Activated naive CD8-positive, alpha-beta T cell treated with anti-CD3 and anti-CD28 coated beads for 36 hours (primary cell): ENCODE measurements around the gene DNAH10. TPM values are rescaled to one million over a fixed set of nuclear protein-coding genes. Genes with fewer than 3 reads are reported as not detected.

Source experiments
- DNase-seq: peaks from one replicate; pipeline ENCODE4 v3.0.0; 2021
- H3K27ac Mint-ChIP-seq: one replicate; pipeline ENCODE4 v1.8.0; 2022; ENCODE audit warnings: mild to moderate bottlenecking, moderate library complexity, mixed read lengths
- H3K27me3 Mint-ChIP-seq: one replicate; pipeline ENCODE4 v1.8.0; 2022; ENCODE audit warnings: mild to moderate bottlenecking, mixed read lengths
- H3K36me3 Mint-ChIP-seq: one replicate; pipeline ENCODE4 v1.8.0; 2021; ENCODE audit warnings: mild to moderate bottlenecking, mixed read lengths
- H3K4me1 Mint-ChIP-seq: one replicate; pipeline ENCODE4 v1.8.0; 2021; ENCODE audit warnings: mixed read lengths
- H3K4me3 Mint-ChIP-seq: one replicate; pipeline ENCODE4 v1.8.0; 2022; ENCODE audit warnings: mild to moderate bottlenecking, moderate library complexity, mixed read lengths
- H3K9me3 Mint-ChIP-seq: one replicate; pipeline ENCODE4 v1.8.0; 2022; ENCODE audit warnings: mixed read lengths
- total RNA-seq, 2 experiments: library from RNA; stranded (reverse); gene quantifications; one replicate each; pipeline ENCODE4 v1.2.3, GENCODE V29; 2021

The DNAH10 gene
- total RNA-seq, 2 experiments from 2014 or later = 0.06 to 0.22 TPM

DNA sequence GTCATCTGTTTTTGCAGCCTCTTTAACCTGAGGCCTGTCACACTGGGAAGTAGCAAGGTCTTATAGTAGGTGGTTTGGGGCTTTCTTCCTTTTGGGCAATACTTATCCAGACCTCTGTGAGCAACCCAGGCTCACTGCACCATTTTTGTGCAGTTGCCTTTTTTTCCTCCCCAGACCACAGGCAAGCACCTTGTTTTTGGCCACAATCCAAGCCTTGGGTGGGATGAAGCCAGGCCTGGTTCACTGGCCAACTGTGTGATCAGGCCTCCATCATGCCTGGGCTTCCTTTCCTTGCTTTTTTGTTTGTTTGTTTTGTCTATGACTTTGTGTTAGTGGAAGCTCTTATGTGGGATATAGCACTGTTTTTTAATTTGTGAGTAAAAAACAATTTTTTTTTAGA lies 71.7 kb downstream of the DNAH10 start:
- Mint-ChIP-seq H3K27me3 (no peaks in the 10 kb centered on the region), H3K9me3 (peaks cover 10% of the 10 kb centered on the region), H3K36me3 (no peaks in the 10 kb centered on the region), H3K4me1 (no peaks in the 10 kb centered on the region), H3K4me3 (no peak overlapping the region), H3K27ac (no peak overlapping the region)
- DNase-seq = no peak

DNA sequence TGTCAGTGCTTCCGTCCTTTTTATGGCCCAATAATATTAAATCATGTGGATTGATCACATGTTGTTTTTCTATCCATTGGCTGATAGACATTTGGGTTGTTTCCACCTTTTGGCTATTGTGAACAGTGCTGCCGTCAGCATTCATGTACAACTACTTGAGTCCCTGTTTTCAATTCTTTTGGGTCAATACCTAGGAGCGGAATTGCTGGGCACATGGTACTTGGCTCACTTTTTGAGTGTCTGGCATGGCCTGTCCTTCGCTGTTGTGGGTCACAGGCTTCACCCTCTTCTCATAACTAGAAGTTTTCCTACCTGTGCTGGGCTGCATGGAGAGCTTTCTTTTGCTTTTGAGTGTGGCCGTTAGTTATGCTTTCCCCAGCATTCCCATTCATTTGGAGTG lies 72.7 kb downstream of the DNAH10 start:
- no peaks in the 10 kb centered on the region for H3K27me3 Mint-ChIP-seq
- H3K4me3 Mint-ChIP-seq = no peak overlapping the region
- no peak for DNase-seq
- H3K9me3 Mint-ChIP-seq = peaks cover 10% of the 10 kb centered on the region
- no peaks in the 10 kb centered on the region for H3K4me1 Mint-ChIP-seq
- no peak overlapping the region for H3K27ac Mint-ChIP-seq
- H3K36me3 Mint-ChIP-seq = no peaks in the 10 kb centered on the region

DNA sequence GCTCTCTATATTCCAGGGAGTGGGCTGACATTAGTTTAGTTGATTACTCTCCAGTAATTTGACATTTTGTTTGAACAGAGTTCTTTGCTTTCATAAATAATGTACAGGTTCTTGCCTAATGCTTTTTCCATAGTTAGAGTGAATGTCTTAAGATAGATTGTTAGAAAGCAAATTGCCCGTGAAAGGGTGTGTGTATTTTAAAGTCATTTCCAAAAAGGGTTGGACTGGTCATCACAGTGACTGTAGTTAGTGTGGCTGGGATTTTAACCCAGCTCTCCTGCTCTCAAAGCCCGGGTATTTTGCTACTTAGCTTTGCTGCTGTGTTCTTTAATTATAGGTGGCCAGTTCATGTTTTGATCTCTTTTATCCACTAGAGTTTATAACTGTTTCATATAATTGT lies 74.2 kb downstream of the DNAH10 start:
- H3K27ac Mint-ChIP-seq = no peak overlapping the region
- no peak for DNase-seq
- H3K4me3 Mint-ChIP-seq = no peak overlapping the region
- H3K27me3 Mint-ChIP-seq = no peaks in the 10 kb centered on the region
- H3K36me3 Mint-ChIP-seq = no peaks in the 10 kb centered on the region
- no peaks in the 10 kb centered on the region for H3K4me1 Mint-ChIP-seq
- peaks cover 10% of the 10 kb centered on the region for H3K9me3 Mint-ChIP-seq

DNA sequence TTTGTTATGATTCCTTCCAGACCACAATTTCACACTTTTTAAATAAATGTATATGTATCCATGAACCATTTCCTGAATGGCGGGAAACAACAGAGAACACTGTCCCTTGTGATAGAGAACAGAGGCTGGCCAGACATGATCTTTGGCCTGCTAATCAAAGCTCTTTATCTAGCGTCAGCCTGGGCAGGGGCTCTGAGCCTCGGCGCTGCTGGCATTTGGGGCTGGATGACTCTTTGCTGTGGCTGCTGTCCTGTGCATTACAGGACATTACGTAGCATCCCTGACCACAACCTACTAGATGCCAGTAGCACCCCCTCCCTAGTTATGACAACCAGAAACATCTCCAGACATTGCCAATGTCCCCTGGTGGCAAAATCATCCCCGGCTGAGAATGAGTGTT lies 77.7 kb downstream of the DNAH10 start:
- no peaks in the 10 kb centered on the region for H3K27me3 Mint-ChIP-seq

DNA sequence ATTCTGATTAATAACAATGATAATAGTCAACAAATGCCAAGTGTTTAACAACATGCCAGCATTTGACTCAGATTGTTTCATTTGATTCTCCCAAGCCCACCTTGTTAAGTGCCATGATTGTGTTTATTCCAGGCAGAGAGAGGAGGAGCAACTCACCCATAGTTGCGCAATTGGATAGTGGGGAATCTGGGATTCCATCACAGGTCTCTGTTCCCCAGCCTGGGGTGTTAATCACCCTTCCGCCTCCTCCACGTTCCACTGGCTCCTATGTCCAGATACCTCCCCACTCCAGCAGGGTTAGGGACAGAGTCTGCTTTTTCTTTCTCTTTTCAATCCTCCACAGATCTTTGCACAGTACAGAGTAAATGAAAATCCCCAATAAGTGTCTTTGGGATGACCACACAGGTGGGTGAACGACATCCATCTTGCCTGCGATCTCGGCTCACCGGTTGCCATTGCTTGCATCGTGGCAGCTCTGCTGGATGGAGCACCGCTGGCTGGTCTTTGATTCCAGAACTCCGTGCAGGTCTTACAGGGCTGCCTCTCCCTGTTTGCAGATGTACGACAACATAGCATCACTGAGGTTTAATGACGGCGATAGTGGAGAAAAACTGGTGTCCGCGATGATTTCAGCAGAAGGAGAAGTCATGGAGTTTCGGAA lies 78.8 kb downstream of the DNAH10 start:
- no peaks in the 10 kb centered on the region for H3K27me3 Mint-ChIP-seq
- no peaks in the 10 kb centered on the region for H3K36me3 Mint-ChIP-seq
- no peak overlapping the region for H3K27ac Mint-ChIP-seq
- no peaks in the 10 kb centered on the region for H3K9me3 Mint-ChIP-seq
- no peak for DNase-seq
- no peaks in the 10 kb centered on the region for H3K4me1 Mint-ChIP-seq
- no peak overlapping the region for H3K4me3 Mint-ChIP-seq

More for the DNA sequence above, 77.7 kb downstream of the DNAH10 start:
- Mint-ChIP-seq H3K27ac (no peak overlapping the region), H3K4me1 (no peaks in the 10 kb centered on the region), H3K4me3 (no peak overlapping the region), H3K9me3 (peaks cover under 1% of the 10 kb centered on the region), H3K36me3 (no peaks in the 10 kb centered on the region)
- DNase-seq = no peak

DNA sequence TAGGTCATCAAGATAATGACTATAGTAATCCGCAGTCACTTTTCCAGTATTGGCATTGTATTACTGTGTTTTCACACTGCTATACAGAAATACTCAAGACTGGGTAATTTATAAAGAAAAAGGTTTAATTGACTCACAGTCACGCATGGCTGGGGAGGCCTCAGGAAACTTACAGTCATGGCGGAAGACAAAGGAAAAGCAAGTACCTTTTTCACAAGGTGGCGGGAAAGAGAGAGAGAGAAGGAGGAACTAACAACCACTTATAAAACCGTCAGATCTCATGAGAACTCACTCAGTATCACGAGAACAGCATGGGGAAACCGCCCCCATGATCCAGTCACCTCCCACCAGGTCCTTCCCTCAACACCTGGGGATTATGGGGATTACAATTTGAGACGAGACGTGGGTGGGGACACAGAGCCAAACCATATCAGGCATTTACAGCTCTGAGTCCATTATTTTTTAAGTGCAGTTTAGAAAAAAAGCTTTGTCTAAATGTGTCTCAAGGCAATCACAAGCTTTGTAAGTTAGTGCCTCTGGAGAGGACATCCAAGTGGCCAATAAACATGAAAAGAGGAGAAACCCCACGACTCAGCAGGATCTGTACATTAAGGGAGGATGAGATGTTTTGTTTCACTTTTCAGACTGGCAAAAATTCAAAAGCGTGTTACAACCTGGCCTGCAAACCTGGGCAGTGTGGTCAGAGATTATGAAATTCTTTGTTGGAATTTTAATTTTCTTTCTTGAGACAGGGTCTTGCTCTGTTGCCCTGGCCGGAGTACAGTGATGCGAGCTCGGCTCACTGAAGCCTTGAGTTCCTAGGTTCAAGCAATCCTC lies 82.0 kb downstream of the DNAH10 start:
- Mint-ChIP-seq H3K4me3 (no peak overlapping the region), H3K27ac (no peak overlapping the region), H3K4me1 (no peaks in the 10 kb centered on the region), H3K9me3 (no peaks in the 10 kb centered on the region), H3K27me3 (no peaks in the 10 kb centered on the region), H3K36me3 (no peaks in the 10 kb centered on the region)
- DNase-seq = no peak

DNA sequence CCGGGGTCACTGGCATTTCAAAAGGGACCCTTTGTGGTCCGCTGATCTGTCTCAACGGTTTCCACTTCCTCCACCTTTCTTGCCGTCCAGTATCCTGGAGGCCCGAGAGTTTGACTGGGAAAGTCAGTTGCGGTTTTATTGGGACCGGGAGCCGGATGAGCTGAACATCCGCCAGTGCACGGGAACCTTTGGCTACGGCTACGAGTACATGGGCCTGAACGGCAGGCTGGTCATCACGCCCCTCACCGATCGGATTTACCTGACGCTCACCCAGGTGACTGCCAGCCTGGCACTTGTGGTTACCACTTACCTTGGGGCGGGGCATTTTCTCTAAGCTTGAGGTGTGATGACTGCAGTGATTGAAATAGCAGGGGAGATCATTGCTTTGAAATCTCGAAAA lies 83.8 kb downstream of the DNAH10 start:
- Mint-ChIP-seq H3K27me3 (no peaks in the 10 kb centered on the region), H3K27ac (no peak overlapping the region), H3K4me1 (no peaks in the 10 kb centered on the region), H3K4me3 (no peak overlapping the region), H3K36me3 (no peaks in the 10 kb centered on the region), H3K9me3 (no peaks in the 10 kb centered on the region)
- DNase-seq = no peak

DNA sequence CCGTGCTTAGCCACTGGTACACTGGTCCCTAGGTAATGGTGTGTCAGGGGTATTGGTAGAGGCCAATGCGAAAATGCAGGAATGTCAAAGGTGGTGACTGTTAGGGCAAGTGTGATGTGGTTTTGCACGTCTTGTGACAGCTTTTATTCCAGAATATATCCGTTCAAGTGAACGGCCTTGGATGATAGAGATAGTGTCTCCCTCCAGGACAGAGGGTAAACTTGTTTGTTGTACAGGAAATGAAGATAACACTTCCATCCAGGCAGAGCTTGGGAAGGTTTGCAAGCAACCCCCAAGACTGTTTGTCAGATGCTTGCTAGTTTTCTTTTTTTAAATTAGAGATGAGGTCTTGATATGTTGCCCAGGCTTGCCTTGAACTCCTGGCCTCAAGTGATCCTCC lies 84.2 kb downstream of the DNAH10 start:
- DNase-seq = no peak
- H3K4me1 Mint-ChIP-seq = no peaks in the 10 kb centered on the region
- H3K27me3 Mint-ChIP-seq = no peaks in the 10 kb centered on the region
- H3K36me3 Mint-ChIP-seq = no peaks in the 10 kb centered on the region
- H3K27ac Mint-ChIP-seq = no peak overlapping the region
- H3K4me3 Mint-ChIP-seq = no peak overlapping the region
- no peaks in the 10 kb centered on the region for H3K9me3 Mint-ChIP-seq

DNA sequence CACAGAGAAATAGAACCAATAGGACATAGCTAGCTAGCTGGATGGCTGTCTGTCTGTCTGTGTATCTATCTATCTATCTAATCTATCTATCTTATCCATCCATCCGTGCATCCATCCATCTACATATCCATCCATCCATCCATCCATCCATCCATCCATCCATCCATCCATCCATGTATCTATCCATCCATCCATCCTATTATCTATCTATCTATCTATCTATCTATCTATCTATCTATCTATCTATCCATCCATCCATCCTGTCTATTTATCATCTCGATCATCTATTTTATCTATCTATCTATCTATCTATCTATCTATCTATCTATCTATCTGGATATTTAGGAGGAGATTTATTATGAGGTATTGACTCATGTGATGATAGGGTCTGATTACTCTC lies 84.9 kb downstream of the DNAH10 start:
- no peak for DNase-seq
- no peaks in the 10 kb centered on the region for H3K4me1 Mint-ChIP-seq
- H3K27me3 Mint-ChIP-seq = no peaks in the 10 kb centered on the region
- H3K27ac Mint-ChIP-seq = no peak overlapping the region
- no peaks in the 10 kb centered on the region for H3K9me3 Mint-ChIP-seq
- H3K36me3 Mint-ChIP-seq = no peaks in the 10 kb centered on the region
- no peak overlapping the region for H3K4me3 Mint-ChIP-seq

DNA sequence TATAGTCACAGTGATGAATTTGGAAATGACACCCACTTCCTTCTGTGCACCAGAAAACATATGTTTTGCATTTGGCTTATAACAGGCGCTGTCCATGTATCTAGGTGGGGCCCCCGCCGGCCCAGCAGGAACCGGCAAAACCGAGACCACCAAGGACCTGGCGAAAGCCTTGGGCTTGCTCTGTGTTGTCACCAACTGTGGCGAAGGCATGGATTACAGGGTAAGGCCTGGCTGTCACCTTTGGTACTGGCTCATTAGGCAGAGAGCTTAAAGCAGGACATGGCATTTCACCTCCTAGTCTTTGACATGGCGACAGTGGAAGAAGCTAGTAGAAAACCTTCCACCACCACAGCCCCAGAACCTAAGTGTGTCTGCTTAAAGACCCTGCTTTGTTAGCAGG lies 85.8 kb downstream of the DNAH10 start:
- Mint-ChIP-seq H3K4me3 (no peak overlapping the region), H3K36me3 (no peaks in the 10 kb centered on the region), H3K27ac (no peak overlapping the region), H3K4me1 (no peaks in the 10 kb centered on the region), H3K27me3 (no peaks in the 10 kb centered on the region), H3K9me3 (no peaks in the 10 kb centered on the region)
- no peak for DNase-seq

DNA sequence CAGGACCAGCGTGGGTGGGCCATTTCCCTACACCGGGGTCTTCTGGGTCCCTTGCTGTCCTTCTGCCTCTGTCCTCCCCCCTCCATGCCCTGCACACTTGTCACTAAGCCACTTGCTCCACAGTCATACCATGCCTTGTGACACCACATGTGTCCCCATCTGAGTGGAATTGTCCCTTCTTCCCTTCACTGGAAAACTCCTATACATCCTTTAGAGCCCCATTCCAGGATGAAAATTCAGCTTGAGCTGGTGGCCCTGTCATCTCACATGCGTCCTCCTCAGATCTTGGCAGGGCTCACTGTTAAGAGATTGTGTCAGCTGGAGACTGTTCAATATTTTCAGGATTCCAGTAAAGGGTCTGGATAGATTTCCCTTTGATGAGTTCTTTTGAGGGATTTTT lies 87.4 kb downstream of the DNAH10 start:
- no peak overlapping the region for H3K4me3 Mint-ChIP-seq
- H3K9me3 Mint-ChIP-seq = no peaks in the 10 kb centered on the region
- no peak overlapping the region for H3K27ac Mint-ChIP-seq
- DNase-seq = no peak
- H3K36me3 Mint-ChIP-seq = no peaks in the 10 kb centered on the region
- no peaks in the 10 kb centered on the region for H3K4me1 Mint-ChIP-seq
- H3K27me3 Mint-ChIP-seq = no peaks in the 10 kb centered on the region

DNA sequence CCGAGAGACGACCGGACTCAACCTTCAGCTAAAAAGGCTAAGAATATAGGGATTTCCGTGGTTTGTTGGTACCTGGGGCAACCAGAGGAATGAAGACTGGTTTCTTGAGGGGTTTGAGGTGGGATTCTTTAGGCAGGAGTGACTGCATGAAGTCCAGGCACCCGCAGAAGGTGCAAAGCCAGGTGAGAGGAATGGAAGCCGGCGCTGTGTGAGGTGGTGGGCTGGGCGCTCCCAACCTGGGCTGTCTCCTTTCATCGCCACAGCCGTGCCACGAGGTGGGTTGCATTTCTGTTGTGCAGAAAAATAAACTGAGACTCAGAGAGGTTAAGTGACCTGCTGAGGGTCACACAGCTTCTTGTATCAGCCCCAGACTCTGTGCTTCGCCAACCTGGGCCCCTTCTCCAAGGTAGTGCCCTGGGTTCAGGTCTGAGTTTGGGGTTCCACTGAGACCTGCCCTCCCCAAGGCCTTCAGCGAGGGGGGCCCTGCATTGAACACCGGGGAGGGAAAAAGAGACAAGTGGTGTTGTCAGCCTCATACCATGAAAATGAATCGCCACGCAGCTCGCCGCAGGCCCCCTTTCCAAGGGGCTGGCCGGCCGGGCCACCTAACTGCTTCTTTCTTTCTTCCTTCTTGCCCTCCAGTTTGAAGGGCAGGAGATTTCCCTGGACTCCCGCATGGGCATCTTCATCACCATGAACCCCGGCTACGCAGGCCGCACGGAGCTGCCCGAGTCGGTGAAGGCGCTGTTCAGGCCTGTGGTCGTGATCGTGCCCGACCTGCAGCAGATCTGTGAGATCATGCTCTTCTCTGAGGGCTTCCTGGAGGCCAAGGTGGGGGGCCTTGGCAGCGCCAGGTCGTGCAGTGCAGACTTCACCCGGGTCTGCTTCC lies 88.4 kb downstream of the DNAH10 start:
- Mint-ChIP-seq H3K4me3 (no peak overlapping the region), H3K4me1 (no peaks in the 10 kb centered on the region), H3K9me3 (no peaks in the 10 kb centered on the region), H3K36me3 (no peaks in the 10 kb centered on the region), H3K27me3 (no peaks in the 10 kb centered on the region), H3K27ac (no peak overlapping the region)
- DNase-seq = no peak

DNA sequence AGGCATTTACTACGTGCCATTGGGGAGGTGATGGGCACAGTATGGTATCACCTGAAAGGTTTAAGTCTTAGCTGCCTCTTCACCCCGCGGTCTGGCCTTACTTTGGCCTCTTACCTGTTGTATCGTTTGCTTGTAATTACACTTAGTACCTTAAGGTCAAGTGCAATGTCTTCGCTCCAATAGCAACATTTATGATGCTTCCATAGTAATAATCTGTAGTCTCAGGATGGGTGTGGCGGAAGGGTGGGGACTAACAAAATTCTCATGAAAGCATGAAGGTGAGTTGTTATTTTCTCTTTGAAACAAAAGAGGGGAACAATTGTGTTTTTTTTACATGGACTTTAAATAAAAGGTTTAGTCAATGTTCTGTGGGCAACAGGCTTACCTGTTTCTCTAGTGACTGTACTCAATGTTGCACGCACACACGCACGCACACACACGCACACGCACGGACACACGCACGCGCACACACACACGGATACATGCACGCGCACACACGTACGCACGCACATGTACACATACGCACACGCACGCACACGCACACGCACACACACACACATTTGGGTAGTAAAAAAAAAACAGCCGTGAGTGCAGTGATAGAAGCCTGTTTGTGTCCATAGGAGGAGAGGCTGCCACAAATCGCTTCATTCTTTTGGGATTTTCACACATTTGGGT lies 91.4 kb downstream of the DNAH10 start:
- Mint-ChIP-seq H3K36me3 (no peaks in the 10 kb centered on the region), H3K27ac (no peak overlapping the region), H3K27me3 (no peaks in the 10 kb centered on the region), H3K4me3 (no peak overlapping the region), H3K4me1 (no peaks in the 10 kb centered on the region), H3K9me3 (no peaks in the 10 kb centered on the region)
- no peak for DNase-seq

DNA sequence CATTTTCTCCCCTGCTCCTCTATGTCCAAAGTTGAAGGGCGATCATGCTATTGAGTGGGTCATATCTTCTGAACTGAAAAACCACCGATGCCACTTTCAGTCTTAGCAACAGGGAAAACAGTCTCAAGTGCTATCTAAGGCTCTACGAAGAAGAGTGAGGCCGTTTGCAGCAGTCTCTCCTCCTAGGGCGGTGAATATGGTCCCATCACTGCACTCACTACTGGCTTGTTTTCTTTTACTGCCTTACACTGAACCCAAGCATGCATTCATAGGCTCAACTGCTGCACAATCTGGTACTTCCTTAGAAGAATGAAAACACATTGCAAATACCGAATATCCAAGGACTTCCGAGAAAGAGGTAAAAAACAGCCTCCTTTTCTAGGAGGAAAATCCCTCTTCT lies 92.1 kb downstream of the DNAH10 start:
- Mint-ChIP-seq H3K4me3 (no peak overlapping the region), H3K27ac (no peak overlapping the region), H3K36me3 (no peaks in the 10 kb centered on the region), H3K9me3 (no peaks in the 10 kb centered on the region), H3K4me1 (no peaks in the 10 kb centered on the region), H3K27me3 (no peaks in the 10 kb centered on the region)
- DNase-seq = no peak

DNA sequence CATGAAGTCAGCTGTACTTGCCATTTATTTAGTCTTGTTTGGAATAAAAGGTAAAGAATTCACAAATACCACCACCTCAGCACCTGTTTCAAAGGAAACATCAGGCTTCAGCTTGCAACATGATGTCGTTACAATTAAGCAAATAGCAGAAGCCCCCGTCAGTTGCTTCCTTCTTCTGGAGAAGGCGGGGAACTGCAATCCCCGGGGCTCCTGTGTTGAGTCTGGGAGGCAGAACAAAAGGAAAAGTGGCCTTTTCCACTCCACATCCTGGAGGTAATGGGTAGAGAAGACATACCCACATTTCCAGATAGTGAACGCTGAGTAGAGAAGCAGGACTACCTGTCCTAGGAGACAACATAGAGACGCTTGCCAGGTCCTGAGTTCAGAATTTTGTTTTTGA lies 92.8 kb downstream of the DNAH10 start:
- H3K4me3 Mint-ChIP-seq = no peak overlapping the region
- H3K27ac Mint-ChIP-seq = no peak overlapping the region
- H3K27me3 Mint-ChIP-seq = no peaks in the 10 kb centered on the region
- H3K9me3 Mint-ChIP-seq = no peaks in the 10 kb centered on the region
- DNase-seq = no peak
- no peaks in the 10 kb centered on the region for H3K4me1 Mint-ChIP-seq
- no peaks in the 10 kb centered on the region for H3K36me3 Mint-ChIP-seq
